NCI-H510A (cell line): ENCODE results near the gene PSAP.

Source experiments
- DNase-seq: peaks from one replicate; lab custom pipeline; 2025; lab: John Stamatoyannopoulos, UW

Gene PSAP

GRCh38 chr10:71807557-71808510 lies 43.2 kb downstream of the PSAP start:
- DNase-seq = no peak

- DNase-seq = no peak
These were observed 44.1 kb downstream of the PSAP start for GRCh38 chr10:71806704-71807556.

GRCh38 chr10:71805776-71806703 lies 45.0 kb downstream of the PSAP start:
- DNase-seq = no peak

GRCh38 chr10:71804077-71804476 lies 47.0 kb downstream of the PSAP start:
- DNase-seq = no peak

- DNase-seq = no peak
These were observed 48.1 kb downstream of the PSAP start for GRCh38 chr10:71802715-71803488.

- no peak for DNase-seq
These were observed 48.8 kb downstream of the PSAP start for GRCh38 chr10:71802235-71802634.

GRCh38 chr10:71801361-71801760 lies 49.7 kb downstream of the PSAP start:
- DNase-seq = no peak

GRCh38 chr10:71799608-71800453 lies 51.2 kb downstream of the PSAP start:
- no peak for DNase-seq

GRCh38 chr10:71799112-71799511 lies 51.9 kb downstream of the PSAP start:
- no peak for DNase-seq

GRCh38 chr10:71798308-71798624 lies 52.8 kb downstream of the PSAP start:
- no peak for DNase-seq

- DNase-seq = no peak
These were observed 53.3 kb downstream of the PSAP start for GRCh38 chr10:71797533-71798307.

- DNase-seq = no peak
These were observed 54.2 kb downstream of the PSAP start for GRCh38 chr10:71796749-71797405.

GRCh38 chr10:71795248-71795647 lies 55.8 kb downstream of the PSAP start:
- no peak for DNase-seq

- DNase-seq = no peak
These were observed 60.2 kb downstream of the PSAP start for GRCh38 chr10:71790749-71791440.

- DNase-seq = no peak
These were observed 61.2 kb downstream of the PSAP start for GRCh38 chr10:71789871-71790270.

- DNase-seq = no peak
These were observed 62.1 kb downstream of the PSAP start for GRCh38 chr10:71788954-71789353.

GRCh38 chr10:71784679-71785272 lies 66.3 kb downstream of the PSAP start:
- DNase-seq = no peak
